ENCODE data around the gene RELL1. TPM values are rescaled to one million over a fixed set of nuclear protein-coding genes. Genes with fewer than 3 reads are reported as not detected.

Gene RELL1
- total RNA-seq, 1 donor, result 61.2 TPM

DNA sequence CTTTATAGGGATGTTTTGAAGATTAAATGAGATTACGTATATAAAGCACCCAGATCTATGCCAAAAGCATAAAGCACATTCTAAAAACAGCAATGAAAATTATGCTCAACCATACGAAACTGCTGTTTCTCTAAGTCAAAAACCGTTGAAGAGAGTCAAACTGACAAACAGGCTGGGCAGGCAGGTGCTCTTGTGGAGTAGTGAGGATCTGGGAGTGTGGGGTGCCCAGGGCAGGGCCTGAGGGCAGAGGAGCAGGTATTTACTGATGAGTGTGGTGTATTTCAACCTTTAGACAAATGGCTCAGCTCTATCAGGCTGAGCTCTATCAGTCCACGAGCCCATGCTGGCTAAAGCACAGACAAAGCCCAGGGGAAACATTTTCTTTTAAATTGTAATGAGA is 40.4 kb downstream of the RELL1 start:
- Histone ChIP-seq H3K9me3 (ENCODE audit: low read depth, low read length) (no peaks in the 10 kb centered on the region), H3K36me3 (ENCODE audit: insufficient read depth, low read length) (peaks cover 6% of the 10 kb centered on the region), H3K79me2 (ENCODE audit: insufficient read depth, low read length) (no peaks in the 10 kb centered on the region), H3K27me3 (ENCODE audit: insufficient read depth, low read length) (no peaks in the 10 kb centered on the region), H2AFZ (ENCODE audit: low read length) (no peak overlapping the region), H3K4me1 (ENCODE audit: insufficient read depth, low read length) (peaks cover 15% of the 10 kb centered on the region), H4K20me1 (ENCODE audit: insufficient read depth, low read length) (no peaks in the 10 kb centered on the region), H3K4me3 (ENCODE audit: insufficient read depth, low read length) (no peak overlapping the region), H3K4me2 (ENCODE audit: insufficient read depth, low read length) (no peak overlapping the region), H3K27ac (ENCODE audit: low read depth, low read length) (peak overlapping the region; percentile 66)
- DNase-seq (ENCODE audit: insufficient read length, low spot score, missing footprints), result no peak
- TF ChIP-seq, protein P1, sequence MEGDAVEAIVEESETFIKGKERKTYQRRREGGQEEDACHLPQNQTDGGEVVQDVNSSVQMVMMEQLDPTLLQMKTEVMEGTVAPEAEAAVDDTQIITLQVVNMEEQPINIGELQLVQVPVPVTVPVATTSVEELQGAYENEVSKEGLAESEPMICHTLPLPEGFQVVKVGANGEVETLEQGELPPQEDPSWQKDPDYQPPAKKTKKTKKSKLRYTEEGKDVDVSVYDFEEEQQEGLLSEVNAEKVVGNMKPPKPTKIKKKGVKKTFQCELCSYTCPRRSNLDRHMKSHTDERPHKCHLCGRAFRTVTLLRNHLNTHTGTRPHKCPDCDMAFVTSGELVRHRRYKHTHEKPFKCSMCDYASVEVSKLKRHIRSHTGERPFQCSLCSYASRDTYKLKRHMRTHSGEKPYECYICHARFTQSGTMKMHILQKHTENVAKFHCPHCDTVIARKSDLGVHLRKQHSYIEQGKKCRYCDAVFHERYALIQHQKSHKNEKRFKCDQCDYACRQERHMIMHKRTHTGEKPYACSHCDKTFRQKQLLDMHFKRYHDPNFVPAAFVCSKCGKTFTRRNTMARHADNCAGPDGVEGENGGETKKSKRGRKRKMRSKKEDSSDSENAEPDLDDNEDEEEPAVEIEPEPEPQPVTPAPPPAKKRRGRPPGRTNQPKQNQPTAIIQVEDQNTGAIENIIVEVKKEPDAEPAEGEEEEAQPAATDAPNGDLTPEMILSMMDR (IDR thresholded peaks at IDR 0.05; ENCODE audit: extremely low read depth, low read depth, low read length), result no peak

DNA sequence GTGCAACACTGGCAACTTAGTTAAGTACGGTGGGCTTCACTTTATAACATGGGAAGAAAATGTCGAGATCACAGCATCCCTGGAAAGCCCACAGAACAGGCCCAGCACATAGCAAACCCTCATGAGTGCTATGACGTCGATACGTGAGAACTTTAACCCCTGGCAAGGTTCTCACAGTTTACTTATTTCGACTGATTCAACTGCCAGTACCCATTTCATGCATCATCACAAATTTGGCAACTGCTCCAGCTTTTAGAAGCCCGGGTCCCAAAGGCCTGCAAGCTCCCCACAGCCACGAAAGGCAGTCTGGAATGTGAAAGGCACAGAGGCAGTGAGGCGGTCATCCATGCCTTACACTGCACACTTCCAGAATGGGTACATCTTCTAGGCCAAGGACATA is 41.2 kb downstream of the RELL1 start:
- Histone ChIP-seq H3K4me3 (ENCODE audit: insufficient read depth, low read length) (no peak overlapping the region), H3K79me2 (ENCODE audit: insufficient read depth, low read length) (no peaks in the 10 kb centered on the region), H3K36me3 (ENCODE audit: insufficient read depth, low read length) (peaks cover 6% of the 10 kb centered on the region), H4K20me1 (ENCODE audit: insufficient read depth, low read length) (no peaks in the 10 kb centered on the region), H3K27ac (ENCODE audit: low read depth, low read length) (peak overlapping the region; percentile 66), H3K27me3 (ENCODE audit: insufficient read depth, low read length) (no peaks in the 10 kb centered on the region), H2AFZ (ENCODE audit: low read length) (no peak overlapping the region), H3K4me1 (ENCODE audit: insufficient read depth, low read length) (peaks cover 15% of the 10 kb centered on the region), H3K9me3 (ENCODE audit: low read depth, low read length) (no peaks in the 10 kb centered on the region), H3K4me2 (ENCODE audit: insufficient read depth, low read length) (no peak overlapping the region)
- TF ChIP-seq, protein P1 (IDR thresholded peaks at IDR 0.05; ENCODE audit: extremely low read depth, low read depth, low read length), result no peak
- peak; percentile 73 for DNase-seq (ENCODE audit: insufficient read length, low spot score, missing footprints)

DNA sequence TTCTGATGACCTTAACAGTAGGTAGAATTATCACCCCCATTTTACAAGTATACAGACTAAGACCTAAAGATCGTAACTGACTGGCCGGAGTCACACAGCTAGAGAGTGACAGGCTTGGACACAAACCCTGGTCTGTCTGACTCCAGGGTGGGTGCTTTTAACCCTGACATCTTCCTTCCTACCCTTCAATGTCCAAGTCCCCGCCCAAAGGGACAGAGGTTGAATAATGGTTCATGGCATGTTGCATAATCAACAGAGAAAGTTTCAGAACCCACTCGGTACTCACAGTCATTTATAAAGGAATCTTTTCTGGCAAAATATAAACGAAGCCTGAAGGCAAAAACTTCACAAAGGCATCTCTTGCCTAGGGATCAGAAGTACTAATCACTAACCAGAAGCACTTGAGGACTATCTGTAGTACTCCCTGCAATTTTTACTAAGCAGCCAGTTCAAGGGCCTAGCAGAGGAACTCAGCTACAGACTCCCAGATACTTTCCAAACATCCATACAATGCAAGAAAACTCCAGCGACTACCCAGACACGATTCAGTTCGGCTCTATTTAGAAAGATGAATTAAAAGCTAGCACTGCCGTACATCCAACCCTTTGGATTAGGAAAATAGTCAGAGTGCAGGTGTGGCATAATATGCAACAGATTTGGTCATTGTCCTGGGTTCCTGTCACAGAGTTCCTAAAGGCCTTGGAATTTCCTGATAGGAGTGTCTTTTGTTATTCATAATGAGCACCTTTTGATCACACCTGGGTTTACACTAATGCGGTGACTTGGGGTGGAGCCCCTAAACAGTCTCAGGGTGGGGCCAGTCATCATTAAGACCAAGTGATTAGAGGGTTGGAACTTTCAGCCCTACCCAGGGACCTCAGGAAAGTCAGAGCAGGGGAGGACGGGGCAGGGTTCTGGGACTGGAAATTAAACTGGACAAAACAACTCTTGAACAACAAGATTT is 44.0 kb downstream of the RELL1 start:
- H3K27me3 ChIP-seq (ENCODE audit: insufficient read depth, low read length), result no peaks in the 10 kb centered on the region
- H2AFZ ChIP-seq (ENCODE audit: low read length), result no peak overlapping the region
- H3K36me3 ChIP-seq (ENCODE audit: insufficient read depth, low read length), result peaks cover 5% of the 10 kb centered on the region
- H3K9me3 ChIP-seq (ENCODE audit: low read depth, low read length), result no peaks in the 10 kb centered on the region
- H3K4me3 ChIP-seq (ENCODE audit: insufficient read depth, low read length), result no peak overlapping the region
- no peak overlapping the region for H3K4me2 ChIP-seq (ENCODE audit: insufficient read depth, low read length)
- TF ChIP-seq, protein P1 (IDR thresholded peaks at IDR 0.05; ENCODE audit: extremely low read depth, low read depth, low read length), result no peak
- DNase-seq (ENCODE audit: insufficient read length, low spot score, missing footprints), result no peak
- H3K79me2 ChIP-seq (ENCODE audit: insufficient read depth, low read length), result no peaks in the 10 kb centered on the region
- H3K4me1 ChIP-seq (ENCODE audit: insufficient read depth, low read length), result peaks cover 6% of the 10 kb centered on the region
- no peaks in the 10 kb centered on the region for H4K20me1 ChIP-seq (ENCODE audit: insufficient read depth, low read length)
- no peak overlapping the region for H3K27ac ChIP-seq (ENCODE audit: low read depth, low read length)

DNA sequence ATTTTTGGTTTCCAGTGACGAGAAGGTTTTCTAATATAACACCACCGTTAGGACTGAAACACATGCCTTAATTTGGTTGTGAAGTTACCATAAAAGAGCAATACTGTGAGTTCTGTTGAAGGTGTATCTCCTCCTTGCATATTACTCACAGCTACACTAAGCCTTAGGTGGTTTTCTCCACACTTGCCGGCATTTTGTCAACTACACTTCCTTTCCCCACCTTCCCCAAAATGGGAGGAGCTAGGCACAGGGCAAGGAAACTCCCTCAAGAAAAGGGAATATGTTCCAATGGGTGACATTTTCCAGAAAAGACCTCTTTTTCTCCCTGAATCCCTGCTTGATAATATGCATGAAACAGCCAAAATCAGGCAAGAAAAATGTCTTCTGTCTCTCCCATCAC is 44.8 kb downstream of the RELL1 start:
- H2AFZ ChIP-seq (ENCODE audit: low read length), result no peak overlapping the region
- TF ChIP-seq, protein P1 (IDR thresholded peaks at IDR 0.05; ENCODE audit: extremely low read depth, low read depth, low read length), result no peak
- H3K27ac ChIP-seq (ENCODE audit: low read depth, low read length), result no peak overlapping the region
- H3K27me3 ChIP-seq (ENCODE audit: insufficient read depth, low read length), result no peaks in the 10 kb centered on the region
- no peak for DNase-seq (ENCODE audit: insufficient read length, low spot score, missing footprints)
- no peaks in the 10 kb centered on the region for H3K36me3 ChIP-seq (ENCODE audit: insufficient read depth, low read length)
- H3K9me3 ChIP-seq (ENCODE audit: low read depth, low read length), result no peaks in the 10 kb centered on the region
- H4K20me1 ChIP-seq (ENCODE audit: insufficient read depth, low read length), result no peaks in the 10 kb centered on the region
- no peaks in the 10 kb centered on the region for H3K79me2 ChIP-seq (ENCODE audit: insufficient read depth, low read length)
- peaks cover 6% of the 10 kb centered on the region for H3K4me1 ChIP-seq (ENCODE audit: insufficient read depth, low read length)
- H3K4me3 ChIP-seq (ENCODE audit: insufficient read depth, low read length), result no peak overlapping the region
- H3K4me2 ChIP-seq (ENCODE audit: insufficient read depth, low read length), result no peak overlapping the region
